Measurements from ENCODE around the gene LSP1.

LSP1 gene

DNA sequence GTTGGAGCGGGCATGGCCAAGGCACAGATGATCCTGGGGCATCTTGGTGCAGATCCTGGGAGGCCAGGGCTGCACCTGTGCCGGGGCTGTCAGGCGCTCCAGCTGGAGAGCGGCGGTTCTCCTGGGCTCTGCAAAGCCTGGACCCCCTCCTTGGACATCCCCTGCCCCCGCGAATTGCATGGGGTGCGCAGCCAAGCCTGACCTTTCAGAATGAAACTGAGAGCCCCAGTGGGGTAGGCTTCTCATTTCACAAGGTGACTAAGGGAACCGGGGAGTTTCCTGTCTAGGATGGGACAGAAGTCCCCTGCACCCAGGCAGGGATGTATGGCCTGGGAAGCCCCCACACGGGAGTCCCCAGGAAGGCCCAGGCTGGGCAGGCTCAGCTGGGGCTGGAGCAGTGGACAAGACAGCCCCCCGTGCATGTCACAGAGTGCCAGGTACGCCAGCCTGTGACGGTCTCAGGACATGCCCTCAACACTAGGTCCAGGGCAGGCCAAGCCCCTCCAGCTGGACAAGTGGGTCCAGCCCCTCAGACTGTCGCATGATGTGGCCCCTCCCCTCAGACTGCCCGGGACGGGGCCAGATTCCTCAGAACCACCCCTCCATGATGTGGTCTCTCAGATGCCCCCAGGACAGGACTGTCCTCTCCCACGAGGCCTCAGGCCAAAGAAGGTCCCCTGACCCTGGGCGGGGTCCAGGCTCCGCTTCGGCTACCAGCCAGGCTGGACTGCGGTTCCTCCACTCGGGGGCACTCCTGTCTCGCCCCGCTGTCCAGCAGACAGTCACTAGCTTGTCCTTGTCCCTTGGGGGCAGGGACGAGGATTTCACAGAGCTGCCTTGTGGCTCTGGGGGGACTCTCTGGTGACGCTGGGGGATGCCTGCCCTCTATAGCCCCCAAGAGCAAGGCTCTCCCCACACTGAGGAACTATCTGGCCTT lies 2.3 kb downstream of the LSP1 start:
- FAIRE-seq = no peak
- TF ChIP-seq SPI1 (IDR thresholded peaks at IDR 0.05; ENCODE audit: low read depth, low read length) (peak; percentile 64), PAX5 (IDR thresholded peaks at IDR 0.05; ENCODE audit: insufficient read depth, low read length, severe bottlenecking) (peak; percentile 99), POLR2AphosphoS5 (IDR thresholded peaks at IDR 0.05; ENCODE audit: low read depth, low read length) (0 out of 2 replicates have a peak, but pooled peaks have one; percentile 9), TAF1 (IDR thresholded peaks at IDR 0.05; ENCODE audit: low read depth, low read length) (no peak), POLR2A (IDR thresholded peaks at IDR 0.05; ENCODE audit: low read depth, low read length) (peak; percentile 43; the same call in 1 of the 2 replicates), POU2F2 (IDR thresholded peaks at IDR 0.05; ENCODE audit: low read depth, low read length) (peak; percentile 81)
- peak; percentile 88 for DNase-seq (ENCODE audit: insufficient read length, low spot score)

DNA sequence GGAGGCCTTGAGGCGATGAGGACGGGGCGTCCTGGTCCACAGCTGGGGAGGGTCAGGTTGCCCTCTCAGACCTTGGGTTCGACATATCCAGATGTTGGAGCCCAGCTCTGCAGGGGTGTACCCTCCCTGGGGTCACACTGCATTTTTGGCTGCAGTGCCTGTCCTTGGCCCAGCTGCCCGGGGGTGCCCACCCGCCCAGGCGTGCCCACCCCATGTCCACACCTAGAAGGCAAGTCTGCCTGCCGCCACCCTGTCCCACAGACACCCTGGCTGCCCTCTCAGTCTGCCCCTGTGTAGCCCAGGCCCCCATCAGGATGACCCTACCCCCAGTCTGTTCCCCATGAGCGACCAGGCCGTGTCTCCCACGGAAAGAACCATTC lies 3.0 kb downstream of the LSP1 start:
- FAIRE-seq = peak; percentile 54
- TF ChIP-seq SPI1 (IDR thresholded peaks at IDR 0.05; ENCODE audit: low read depth, low read length) (no peak), POLR2A (IDR thresholded peaks at IDR 0.05; ENCODE audit: low read depth, low read length) (0 out of 2 replicates have a peak, but pooled peaks have one; percentile 5)
- no peak for DNase-seq (ENCODE audit: insufficient read length, low spot score)

DNA sequence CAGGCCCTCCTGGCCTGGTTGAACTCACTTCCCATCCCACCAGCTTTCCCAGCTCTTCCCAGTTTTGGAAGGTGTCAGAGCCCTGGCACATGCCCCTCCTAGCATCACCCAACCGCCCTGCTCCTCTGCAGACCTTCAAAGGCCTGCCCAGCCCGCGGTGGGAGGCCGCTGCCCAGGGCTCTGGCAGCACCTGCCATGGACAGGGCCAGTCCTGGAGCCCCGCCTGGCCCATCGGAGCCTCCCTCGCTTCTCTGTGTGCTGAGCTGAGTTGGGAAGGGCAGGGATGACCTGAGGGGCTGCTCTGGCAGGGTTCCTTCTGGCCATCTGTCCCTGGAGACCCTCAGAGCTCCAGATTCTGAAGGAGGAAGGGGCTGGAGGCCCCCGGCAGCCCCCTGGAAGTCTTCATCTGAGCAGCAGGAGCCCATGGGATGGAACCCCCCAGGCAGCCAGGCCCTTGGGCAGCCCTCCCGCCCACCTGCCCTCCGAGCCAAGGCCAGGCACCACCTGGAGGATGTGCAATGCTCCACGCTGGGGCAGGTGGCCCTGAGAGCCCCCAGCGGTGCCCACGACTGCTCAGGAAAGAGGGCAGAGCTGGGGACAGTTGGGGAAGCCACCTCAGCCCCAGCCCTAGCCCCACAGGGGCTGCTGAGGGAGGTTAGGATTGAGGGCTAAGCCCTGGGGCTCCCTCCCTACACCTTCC lies 3.6 kb downstream of the LSP1 start:
- no peak for TF ChIP-seq POU2F2 (IDR thresholded peaks at IDR 0.05; ENCODE audit: low read depth, low read length)
- no peak for TF ChIP-seq TAF1 (IDR thresholded peaks at IDR 0.05; ENCODE audit: low read depth, low read length)
- no peak; the same call in 1 of the 2 replicates for TF ChIP-seq POLR2A (IDR thresholded peaks at IDR 0.05; ENCODE audit: low read depth, low read length)
- no peak for TF ChIP-seq SPI1 (IDR thresholded peaks at IDR 0.05; ENCODE audit: low read depth, low read length)
- no peak for TF ChIP-seq PAX5 (IDR thresholded peaks at IDR 0.05; ENCODE audit: insufficient read depth, low read length, severe bottlenecking)
- TF ChIP-seq POLR2AphosphoS5 (IDR thresholded peaks at IDR 0.05; ENCODE audit: low read depth, low read length) = no peak; the same call in 1 of the 2 replicates
- FAIRE-seq (no peak), DNase-seq (ENCODE audit: insufficient read length, low spot score) (no peak)

DNA sequence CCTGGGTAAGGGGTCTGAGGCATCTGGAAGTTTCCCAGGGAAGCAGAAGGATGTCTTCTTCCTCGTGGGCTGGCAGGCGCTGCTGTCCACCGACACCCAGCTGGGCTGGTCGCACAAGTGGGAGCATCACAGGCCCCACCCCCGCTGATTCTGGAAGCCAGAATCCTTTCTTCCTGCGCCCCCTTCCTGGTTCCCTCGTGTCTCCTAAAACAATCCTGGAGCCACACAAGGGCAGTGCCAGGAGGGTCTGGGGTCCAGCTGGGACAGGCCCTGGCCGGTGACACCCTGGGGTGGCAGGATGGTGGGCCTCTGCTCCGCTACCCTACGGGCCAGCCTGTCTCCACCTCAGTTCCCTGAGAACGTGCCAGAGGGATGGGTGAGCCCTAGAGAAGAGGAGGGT lies 4.2 kb downstream of the LSP1 start:
- DNase-seq (ENCODE audit: insufficient read length, low spot score) (no peak), FAIRE-seq (no peak)
- TF ChIP-seq POLR2AphosphoS5 (IDR thresholded peaks at IDR 0.05; ENCODE audit: low read depth, low read length) = no peak
- no peak for TF ChIP-seq POLR2A (IDR thresholded peaks at IDR 0.05; ENCODE audit: low read depth, low read length)
- TF ChIP-seq POU2F2 (IDR thresholded peaks at IDR 0.05; ENCODE audit: low read depth, low read length) = no peak
- no peak for TF ChIP-seq TAF1 (IDR thresholded peaks at IDR 0.05; ENCODE audit: low read depth, low read length)
- no peak for TF ChIP-seq SPI1 (IDR thresholded peaks at IDR 0.05; ENCODE audit: low read depth, low read length)
- no peak for TF ChIP-seq PAX5 (IDR thresholded peaks at IDR 0.05; ENCODE audit: insufficient read depth, low read length, severe bottlenecking)

DNA sequence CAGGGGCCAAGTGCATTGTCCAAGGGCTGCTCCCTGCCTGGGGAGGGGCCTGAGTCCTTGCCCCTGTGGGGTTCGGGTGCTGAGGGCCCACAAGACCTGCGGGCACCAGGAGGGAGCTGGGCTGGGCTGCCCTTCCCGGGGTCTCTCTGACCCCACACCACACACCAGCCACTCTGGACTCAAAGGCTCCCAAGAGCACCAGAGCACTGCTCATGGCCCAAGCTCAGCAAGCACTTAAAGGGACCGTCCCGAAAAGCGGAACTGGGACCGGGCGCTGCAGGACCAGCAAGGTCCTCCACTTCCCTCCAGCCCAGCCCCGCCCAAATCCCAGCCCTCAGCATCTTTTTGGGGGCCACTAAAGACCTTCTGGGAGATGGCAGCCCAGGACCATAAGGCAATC lies 5.3 kb downstream of the LSP1 start:
- no peak for DNase-seq (ENCODE audit: insufficient read length, low spot score)
- TF ChIP-seq SPI1 (IDR thresholded peaks at IDR 0.05; ENCODE audit: low read depth, low read length) = peak; percentile 84
- TF ChIP-seq POU2F2 (IDR thresholded peaks at IDR 0.05; ENCODE audit: low read depth, low read length) = no peak
- no peak for FAIRE-seq

DNA sequence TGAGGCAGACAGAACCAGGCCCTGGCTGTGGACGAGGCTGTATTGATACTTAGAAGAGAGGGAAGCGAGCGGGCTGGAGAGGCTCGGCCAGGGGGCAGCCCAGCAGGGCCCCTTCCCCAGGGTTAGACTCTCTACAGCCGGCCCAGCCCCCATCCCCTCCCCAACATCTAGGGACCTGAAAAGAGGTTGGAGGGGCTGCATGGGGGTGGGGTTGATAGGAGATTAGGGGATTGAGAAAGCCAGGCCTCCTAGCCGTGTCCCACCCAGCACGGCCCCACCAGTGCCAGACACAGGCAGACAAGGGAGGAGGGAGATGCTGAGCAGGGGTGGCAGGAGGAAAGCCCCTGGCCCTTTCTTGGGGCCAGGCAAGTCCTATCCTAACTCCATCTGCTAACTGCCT lies 5.7 kb downstream of the LSP1 start:
- FAIRE-seq = no peak
- no peak for DNase-seq (ENCODE audit: insufficient read length, low spot score)
- no peak for TF ChIP-seq PAX5 (IDR thresholded peaks at IDR 0.05; ENCODE audit: insufficient read depth, low read length, severe bottlenecking)
- TF ChIP-seq POLR2AphosphoS5 (IDR thresholded peaks at IDR 0.05; ENCODE audit: low read depth, low read length) = 0 out of 2 replicates have a peak, but pooled peaks have one; percentile 38

DNA sequence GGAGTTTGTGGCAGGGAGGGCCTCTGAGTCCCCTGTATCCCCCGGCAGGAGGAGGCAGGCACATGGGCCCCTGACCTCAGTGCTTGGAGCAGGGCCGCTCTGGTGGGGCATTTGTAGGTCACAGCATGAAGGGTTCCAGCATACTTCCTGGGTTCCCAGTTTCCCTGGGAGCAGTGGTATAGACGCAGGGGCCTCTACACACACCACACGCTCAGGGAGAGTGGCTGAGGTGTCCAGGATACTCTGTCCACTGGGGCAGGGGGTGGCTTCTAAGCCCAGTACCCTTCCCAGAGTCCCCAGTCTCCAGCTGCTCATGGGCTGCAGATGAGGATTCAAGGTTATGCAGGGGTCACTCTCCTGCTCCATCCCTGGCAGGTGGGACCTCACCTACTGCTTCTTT lies 6.1 kb downstream of the LSP1 start:
- no peak for DNase-seq (ENCODE audit: insufficient read length, low spot score)
- no peak for FAIRE-seq
- TF ChIP-seq TAF1 (IDR thresholded peaks at IDR 0.05; ENCODE audit: low read depth, low read length) (no peak), SPI1 (IDR thresholded peaks at IDR 0.05; ENCODE audit: low read depth, low read length) (no peak), POLR2A (IDR thresholded peaks at IDR 0.05; ENCODE audit: low read depth, low read length) (no peak), POLR2AphosphoS5 (IDR thresholded peaks at IDR 0.05; ENCODE audit: low read depth, low read length) (no peak; the same call in 1 of the 2 replicates), PAX5 (IDR thresholded peaks at IDR 0.05; ENCODE audit: insufficient read depth, low read length, severe bottlenecking) (no peak), POU2F2 (IDR thresholded peaks at IDR 0.05; ENCODE audit: low read depth, low read length) (no peak)

DNA sequence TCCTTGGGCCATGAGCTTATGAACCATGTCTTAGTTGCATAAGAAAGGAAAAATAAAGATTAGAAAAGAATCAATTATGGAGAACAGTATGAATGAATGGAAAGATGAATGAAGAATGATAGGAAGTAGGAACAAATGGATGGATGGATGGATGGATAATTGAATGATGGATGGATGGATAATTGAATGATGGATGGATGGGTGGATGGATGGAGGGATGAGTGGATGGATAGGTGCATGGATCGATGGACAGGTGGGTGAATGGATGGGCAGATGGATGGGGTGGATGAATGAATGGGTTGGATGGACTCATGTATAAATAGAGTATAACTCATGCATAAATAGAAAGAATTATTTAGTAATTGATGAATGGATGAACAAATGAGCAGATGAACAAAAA lies 7.2 kb downstream of the LSP1 start:
- no peak for FAIRE-seq
- no peak for TF ChIP-seq POU2F2 (IDR thresholded peaks at IDR 0.05; ENCODE audit: low read depth, low read length)
- 0 out of 2 replicates have a peak, but pooled peaks have one; percentile 10 for TF ChIP-seq POLR2A (IDR thresholded peaks at IDR 0.05; ENCODE audit: low read depth, low read length)
- no peak for TF ChIP-seq TAF1 (IDR thresholded peaks at IDR 0.05; ENCODE audit: low read depth, low read length)
- no peak for DNase-seq (ENCODE audit: insufficient read length, low spot score)

DNA sequence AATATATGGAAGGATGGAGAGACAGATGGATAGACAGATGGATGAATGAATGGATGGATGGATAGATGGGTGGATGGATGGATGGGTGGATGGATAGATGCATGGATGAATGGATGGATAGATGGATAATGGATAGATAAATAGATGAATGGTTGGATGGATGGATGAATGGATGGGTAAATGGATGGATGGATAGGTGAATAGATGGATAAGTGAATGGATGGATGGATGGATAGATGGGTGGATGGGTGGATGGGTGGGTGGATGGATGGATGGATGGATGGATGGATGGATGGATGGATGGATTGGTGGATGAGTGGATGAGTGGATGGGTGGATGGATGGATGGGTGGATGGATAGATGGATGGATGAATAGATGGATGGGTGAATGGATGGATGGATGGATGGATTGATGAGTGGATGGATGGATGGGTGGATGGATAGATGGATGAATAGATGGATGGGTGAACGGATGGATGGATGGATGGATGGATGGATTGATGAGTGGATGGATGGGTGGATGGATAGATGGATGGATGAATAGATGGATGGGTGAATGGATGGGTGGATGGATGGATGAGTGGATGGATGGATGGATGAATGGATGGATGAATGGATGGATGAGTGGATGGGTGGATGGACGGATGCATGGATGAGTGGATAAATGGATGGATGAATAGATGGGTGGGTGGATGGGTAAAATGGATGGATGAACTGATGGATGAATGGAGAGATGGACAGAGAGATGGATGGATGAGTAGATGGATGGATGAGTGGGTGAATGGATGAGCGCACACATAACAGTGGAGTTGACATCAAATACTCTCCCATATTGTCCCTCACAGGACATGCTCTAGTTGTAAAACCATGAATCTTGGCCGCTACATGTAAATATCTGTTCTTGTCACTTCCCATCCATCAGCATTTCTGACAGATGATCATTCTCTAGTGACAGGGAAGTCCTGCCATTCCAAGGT lies 8.8 kb downstream of the LSP1 start:
- no peak for FAIRE-seq
- TF ChIP-seq SPI1 (IDR thresholded peaks at IDR 0.05; ENCODE audit: low read depth, low read length) (no peak), POLR2AphosphoS5 (IDR thresholded peaks at IDR 0.05; ENCODE audit: low read depth, low read length) (0 out of 2 replicates have a peak, but pooled peaks have one; percentile 44), PAX5 (IDR thresholded peaks at IDR 0.05; ENCODE audit: insufficient read depth, low read length, severe bottlenecking) (no peak), POLR2A (IDR thresholded peaks at IDR 0.05; ENCODE audit: low read depth, low read length) (peak; percentile 76), TAF1 (IDR thresholded peaks at IDR 0.05; ENCODE audit: low read depth, low read length) (no peak), POU2F2 (IDR thresholded peaks at IDR 0.05; ENCODE audit: low read depth, low read length) (no peak)

More for the DNA sequence above, 8.8 kb downstream of the LSP1 start:
- no peak for DNase-seq (ENCODE audit: insufficient read length, low spot score)

Measured in GM12891 (cell line).